Stimulated activated CD4-positive, alpha-beta T cell treated with anti-CD3 and anti-CD28 coated beads, Interleukin-1b, Interleukin-23, amount 100 ng/mL, for 48 hours (primary cell): ENCODE results near the gene FBXW5.

Experiments used
- DNase-seq: peaks from one replicate; pipeline ENCODE4 v3.0.0-alpha.2; 2020

The FBXW5 gene

GRCh38 chr9:136931611-136932130 lies 12.9 kb downstream of the FBXW5 start:
- no peak for DNase-seq

GRCh38 chr9:136930014-136930413 lies 14.5 kb downstream of the FBXW5 start:
- no peak for DNase-seq

GRCh38 chr9:136928591-136928990 lies 15.9 kb downstream of the FBXW5 start:
- DNase-seq = no peak

GRCh38 chr9:136927343-136928271 lies 16.9 kb downstream of the FBXW5 start:
- DNase-seq = no peak

- DNase-seq = no peak
These were observed 17.8 kb downstream of the FBXW5 start for GRCh38 chr9:136926749-136927148.

- no peak for DNase-seq
These were observed 18.3 kb downstream of the FBXW5 start for GRCh38 chr9:136926154-136926704.

GRCh38 chr9:136925414-136926153 lies 19.0 kb downstream of the FBXW5 start:
- DNase-seq = no peak

- no peak for DNase-seq
These were observed 20.7 kb downstream of the FBXW5 start for GRCh38 chr9:136923881-136924280.

GRCh38 chr9:136922540-136922939 lies 22.0 kb downstream of the FBXW5 start:
- DNase-seq = no peak

- DNase-seq = no peak
These were observed 22.8 kb downstream of the FBXW5 start for GRCh38 chr9:136921718-136922117.

- no peak for DNase-seq
These were observed 23.2 kb downstream of the FBXW5 start for GRCh38 chr9:136921307-136921706.

GRCh38 chr9:136920734-136921231 lies 23.8 kb downstream of the FBXW5 start:
- no peak for DNase-seq

- DNase-seq = no peak
These were observed 24.5 kb downstream of the FBXW5 start for GRCh38 chr9:136920069-136920468.

- no peak for DNase-seq
These were observed 26.6 kb downstream of the FBXW5 start for GRCh38 chr9:136917902-136918301.

GRCh38 chr9:136916330-136917184 lies 28.0 kb downstream of the FBXW5 start:
- peak; percentile 29 for DNase-seq

- no peak for DNase-seq
These were observed 28.8 kb downstream of the FBXW5 start for GRCh38 chr9:136915632-136916329.

- no peak for DNase-seq
These were observed 30.7 kb downstream of the FBXW5 start for GRCh38 chr9:136913701-136914438.

GRCh38 chr9:136910901-136911245 lies 33.7 kb downstream of the FBXW5 start:
- no peak for DNase-seq

GRCh38 chr9:136910197-136910900 lies 34.2 kb downstream of the FBXW5 start:
- no peak for DNase-seq
